B cell (primary cell): ENCODE data around the gene NOXO1. TPM values are rescaled to one million over a fixed set of nuclear protein-coding genes. Genes with fewer than 3 reads are reported as not detected.

ENCODE experiments used
- ATAC-seq: fragments of 200-7000 bp; cut with Tn5 transposase; one replicate; pipeline ENCODE4 v1.10.0; 2021; ENCODE audit warnings: low read depth, mild to moderate bottlenecking, moderate number of reproducible peaks, moderate library complexity
- CTCF ChIA-PET: fragments of 350-600 bp; sonication (Branson Sonifier 250); formaldehyde crosslinking; loops from one replicate; lab custom pipeline; 2021; ENCODE audit warnings: antibody characterized with exemption, inconsistent platforms; lab: Charles Lee
- POLR2A ChIA-PET: fragments of 350-600 bp; sonication (Branson Sonifier 250); formaldehyde crosslinking; loops from one replicate; lab custom pipeline; 2021; ENCODE audit warnings: antibody characterized with exemption; lab: Charles Lee
- DNase-seq: peaks from one replicate; pipeline ENCODE4 v3.0.0; 2013
- H2AFZ ChIP-seq: 2 replicates; pipeline ENCODE4 v1.6.1; 2012; ENCODE audit warnings: mild to moderate bottlenecking, low read depth, low read length; ENCODE audit not compliant: insufficient read depth, poor library complexity, severe bottlenecking
- H3K27ac ChIP-seq, 2 donors: 1 replicate in 1 of 2; 2 replicates in 1 of 2; pipeline ENCODE4 v1.5.1; 2012 to 2013; ENCODE audit warnings: low read length in 2 of 2, mild to moderate bottlenecking in 2 of 2, moderate library complexity in 1 of 2
- H3K27me3 ChIP-seq, 4 experiments: fragments of 200-600 bp in 1 of 4; sonication (generic) in 1 of 4; replicated peaks in 1 of 4; 1 replicate in 2 of 4; 2 replicates in 2 of 4; pipeline versions ENCODE4 v1.6.1 to v1.7.0; 2013 to 2016; ENCODE audit warnings: low read length in 3 of 4, mild to moderate bottlenecking in 2 of 4, mixed read lengths in 1 of 4, moderate library complexity in 1 of 4; ENCODE audit not compliant: insufficient read depth in 4 of 4, control insufficient read depth in 3 of 4; ENCODE audit errors: control extremely low read depth in 1 of 4
- H3K36me3 ChIP-seq, 2 experiments: replicated peaks in 1 of 2; 1 replicate in 1 of 2; 2 replicates in 1 of 2; pipeline versions ENCODE4 v1.6.1 to v1.7.1; 2013; ENCODE audit warnings: low read length in 1 of 2; ENCODE audit not compliant: insufficient read depth in 2 of 2, control insufficient read depth in 1 of 2; ENCODE audit errors: control extremely low read depth in 1 of 2, extremely low read depth in 1 of 2
- H3K4me1 ChIP-seq, 2 donors: fragments of 200-600 bp in 1 of 2; sonication (generic) in 1 of 2; 1 replicate in 1 of 2; 2 replicates in 1 of 2; pipeline versions ENCODE4 v1.5.1 to v1.6.1; 2013 to 2017; ENCODE audit warnings: low read length in 2 of 2; ENCODE audit not compliant: control insufficient read depth in 2 of 2, insufficient read depth in 2 of 2
- H3K4me2 ChIP-seq: replicated peaks from 2 replicates; pipeline ENCODE3; 2012; ENCODE audit warnings: mild to moderate bottlenecking, low read depth, low read length; ENCODE audit not compliant: poor library complexity, severe bottlenecking
- H3K4me3 ChIP-seq, 5 experiments: fragments of 200-600 bp in 1 of 5; sonication (generic) in 1 of 5; 1 replicate in 3 of 5; 2 replicates in 2 of 5; pipeline versions ENCODE4 v1.5.1 to v1.7.0; 2011 to 2016; ENCODE audit warnings: low read length in 4 of 5, mild to moderate bottlenecking in 4 of 5, low read depth in 2 of 5, control low read depth in 1 of 5, moderate library complexity in 1 of 5; ENCODE audit not compliant: insufficient read depth in 1 of 5; ENCODE audit errors: control extremely low read depth in 1 of 5, extremely low read depth in 1 of 5
- H3K79me2 ChIP-seq: fragments of 200-600 bp; sonication (generic); one replicate; pipeline ENCODE4 v1.6.0; 2016; ENCODE audit warnings: low read length; ENCODE audit not compliant: control insufficient read depth, insufficient read depth
- H3K9ac ChIP-seq: fragments of 200-600 bp; sonication (generic); 2 replicates; pipeline ENCODE4 v1.6.1; 2017; ENCODE audit warnings: mild to moderate bottlenecking, low read length, moderate library complexity
- H3K9me3 ChIP-seq, 3 donors: one replicate each; pipeline versions ENCODE4 v1.6.1 to v1.7.1; 2013; ENCODE audit warnings: low read length in 2 of 3; ENCODE audit not compliant: control insufficient read depth in 2 of 3, insufficient read depth in 1 of 3; ENCODE audit errors: control extremely low read depth in 1 of 3
- H4K20me1 ChIP-seq: 2 replicates; pipeline ENCODE4 v1.6.0; 2012; ENCODE audit warnings: mild to moderate bottlenecking, low read length; ENCODE audit not compliant: insufficient read depth, control insufficient read depth, poor library complexity, severe bottlenecking
- H3K27ac Mint-ChIP-seq: one replicate; pipeline ENCODE4 v1.8.0; 2021; ENCODE audit warnings: mixed read lengths
- H3K27me3 Mint-ChIP-seq: one replicate; pipeline ENCODE4 v1.8.0; 2021; ENCODE audit warnings: mixed read lengths
- H3K4me1 Mint-ChIP-seq: one replicate; pipeline ENCODE4 v1.8.0; 2021; ENCODE audit warnings: mixed read lengths
- H3K4me3 Mint-ChIP-seq: one replicate; pipeline ENCODE4 v1.8.0; 2021; ENCODE audit warnings: mixed read lengths
- H3K9me3 Mint-ChIP-seq: one replicate; pipeline ENCODE4 v1.8.0; 2022; ENCODE audit warnings: mixed read lengths; ENCODE audit not compliant: insufficient read depth
- CTCF ChIP-seq: fragments of 200-600 bp; IDR thresholded peaks from one replicate; pipeline ENCODE4 v1.8.0; 2022; ENCODE audit warnings: antibody characterized with exemption, mild to moderate bottlenecking
- EZH2 ChIP-seq: IDR thresholded peaks from 2 replicates; pipeline ENCODE4 v1.6.1; 2012; ENCODE audit warnings: borderline replicate concordance, low read depth, mild to moderate bottlenecking, moderate library complexity, low read length; ENCODE audit not compliant: insufficient read depth, poor library complexity, severe bottlenecking
- WGBS: methylation state at CpG from one replicate; pipeline ENCODE4 v1.1.5; 2013; ENCODE audit warnings: missing lambda C conversion rate; ENCODE audit not compliant: insufficient coverage; 5-methylcytosine and 5-hydroxymethylcytosine counted together
- intact Hi-C: fragments of 100-400 bp; cut with micrococcal nuclease; formaldehyde crosslinking; loops from one replicate; pipeline ENCODE4 v1.10.0; 2022
- polyA plus RNA-seq: library from polyadenylated mRNA; depleted of rRNA; stranded (reverse); fragments of >200 nt; gene quantifications from 2 replicates; pipeline ENCODE4 v1.2.3, GENCODE V29; 2012
- total RNA-seq, 2 donors: library from RNA; stranded (reverse); fragments of 120-200 nt in 1 of 2; gene quantifications; 1 replicate in 1 of 2; 2 replicates in 1 of 2; pipeline versions ENCODE4 v1.2.3 to v1.2.4, GENCODE V29; 2013 to 2022

The NOXO1 gene
- total and polyA plus RNA-seq, 2 donors (not counting 1 experiment from before 2014, with no cell fraction given) = 0.30 to 0.74 TPM

- no peak overlapping the region for H2AFZ ChIP-seq
- intact Hi-C loops = loop anchor here (10.0 kb wide), 2 partner anchors 226 to 476 kb away; partner anchors contain the start of gene ECI1
- H3K27me3 Mint-ChIP-seq = peaks cover 10% of the 10 kb centered on the region
- H3K27me3 ChIP-seq = peaks cover 0 to 44% (median 15%) of the 10 kb centered on the region in 4 experiments
- 83% methylated on average over 17 of the region's 18 CpGs for WGBS
- no peaks in the 10 kb centered on the region for H4K20me1 ChIP-seq
- peaks cover 8% of the 10 kb centered on the region for H3K4me1 Mint-ChIP-seq
- no peak overlapping the region for H3K27ac Mint-ChIP-seq
- TF ChIP-seq CTCF = no peak
- TF ChIP-seq EZH2 = no peak
- H3K27ac ChIP-seq = no peak overlapping the region
- POLR2A ChIA-PET = no interaction called here
- H3K4me3 ChIP-seq = no peak overlapping the region
- CTCF ChIA-PET = interaction anchor here (0.6 to 2.2 kb wide), 4 partner anchors 12 to 473 kb away, joined by 3 to 9 read pairs (median 4); partner anchors contain the start of gene TRAF7
- H3K9ac ChIP-seq = no peak overlapping the region
- no peak for ATAC-seq
- H3K9me3 Mint-ChIP-seq = no peaks in the 10 kb centered on the region
- H3K4me1 ChIP-seq = peaks cover 14 to 19% of the 10 kb centered on the region in 2 donors
- peaks cover 0 to 13% (median 0%) of the 10 kb centered on the region in 3 donors for H3K9me3 ChIP-seq
- DNase-seq = no peak
- no peaks in the 10 kb centered on the region for H3K79me2 ChIP-seq
- H3K4me2 ChIP-seq = no peak overlapping the region
- H3K36me3 ChIP-seq = no peaks in the 10 kb centered on the region
- H3K4me3 Mint-ChIP-seq = no peak overlapping the region
Measured at GRCh38 chr16:2028620-2029220, 47.5 kb upstream of the NOXO1 start.

- no peak for TF ChIP-seq CTCF
- no peak for TF ChIP-seq EZH2
- H3K27me3 Mint-ChIP-seq = peaks cover 10% of the 10 kb centered on the region
- no peaks in the 10 kb centered on the region for H3K36me3 ChIP-seq
- H3K4me3 ChIP-seq = no peak overlapping the region
- no peaks in the 10 kb centered on the region for H3K9me3 Mint-ChIP-seq
- H2AFZ ChIP-seq = no peak overlapping the region
- WGBS = 89% methylated on average over 3 of the region's 3 CpGs
- H3K27ac ChIP-seq = no peak overlapping the region
- no peak overlapping the region for H3K4me2 ChIP-seq
- H3K9ac ChIP-seq = no peak overlapping the region
- DNase-seq = no peak
- peak overlapping the region; percentile 55 for H3K4me3 Mint-ChIP-seq
- H3K27me3 ChIP-seq = peaks cover 0 to 44% (median 16%) of the 10 kb centered on the region in 4 experiments
- POLR2A ChIA-PET = no interaction called here
- intact Hi-C loops = loop anchor here (10.0 kb wide), 2 partner anchors 227 to 477 kb away; partner anchors contain the start of gene ECI1
- no peaks in the 10 kb centered on the region for H4K20me1 ChIP-seq
- H3K4me1 Mint-ChIP-seq = peaks cover 11% of the 10 kb centered on the region
- no peak for ATAC-seq
- CTCF ChIA-PET = interaction anchor here (0.6 to 2.2 kb wide), 6 partner anchors 11 to 473 kb away, joined by 3 to 9 read pairs (median 4); partner anchors contain the start of genes NTHL1, TRAF7 and TSC2
- no peaks in the 10 kb centered on the region for H3K79me2 ChIP-seq
- H3K9me3 ChIP-seq = peaks cover 0 to 13% (median 0%) of the 10 kb centered on the region in 3 donors
- no peak overlapping the region for H3K27ac Mint-ChIP-seq
- H3K4me1 ChIP-seq = peaks cover 18 to 23% of the 10 kb centered on the region in 2 donors
Measured at GRCh38 chr16:2028146-2028545, 46.9 kb upstream of the NOXO1 start.
